GM18873 (cell line): ENCODE data around the gene CD82.
A peak's percentile ranks its signal among the peaks of the same experiment; 100 is the strongest.
"Not testable (repeated sequence)": the region's sequence is repeated elsewhere in the genome, so short reads cannot be mapped to it uniquely, and the experiment has no call there.

Source experiments
- ATAC-seq: cut with Tn5 transposase; IDR thresholded peaks from one replicate; pipeline ENCODE4 v1.9.1; 2021; ENCODE audit warnings: mild to moderate bottlenecking, moderate library complexity, moderate number of reproducible peaks; ENCODE audit not compliant: unreplicated experiment, low FRiP score

The CD82 gene

DNA sequence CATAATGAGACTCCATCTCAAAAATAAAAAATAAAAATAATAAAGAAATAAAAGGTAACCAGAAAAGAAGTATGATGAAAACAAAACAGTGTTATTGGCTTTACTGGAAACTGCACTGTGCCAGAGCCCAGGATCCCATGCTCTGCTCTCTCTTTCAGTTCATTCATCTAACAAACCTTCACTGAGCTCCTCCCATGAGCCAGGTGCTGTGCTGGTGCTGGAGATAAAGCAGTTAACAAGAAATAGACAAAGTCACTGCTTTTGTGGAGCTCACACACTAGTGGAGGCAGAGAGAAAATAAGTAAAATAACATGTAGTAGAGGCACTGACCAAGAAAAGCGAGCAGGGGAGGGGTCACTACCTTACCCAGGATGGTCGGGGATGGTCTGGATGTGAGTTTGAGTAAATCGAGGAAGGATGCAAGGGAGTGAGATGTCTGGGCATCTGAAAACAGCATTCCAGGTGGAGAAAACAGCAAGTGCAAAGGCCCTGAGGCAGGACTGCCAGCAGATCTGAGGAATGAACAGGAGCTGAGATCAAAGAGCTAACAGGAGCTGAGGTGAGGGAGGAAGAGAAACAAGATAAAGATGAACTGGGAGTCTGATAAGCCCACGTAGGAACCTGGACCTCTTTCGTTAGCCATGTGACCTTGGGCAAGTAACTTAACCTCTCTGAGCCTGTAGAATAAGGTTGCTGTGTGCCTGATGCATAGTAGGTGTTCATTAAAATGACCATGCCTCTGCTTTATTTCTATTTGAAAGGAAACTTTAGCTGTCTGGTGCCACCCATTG lies 31.3 kb upstream of the CD82 start:
- no peak for ATAC-seq

- ATAC-seq, result no peak
Measured at GRCh38 chr11:44535191-44535980, 30.1 kb upstream of the CD82 start.

- no peak for ATAC-seq
Measured at GRCh38 chr11:44536788-44537516, 28.5 kb upstream of the CD82 start.

DNA sequence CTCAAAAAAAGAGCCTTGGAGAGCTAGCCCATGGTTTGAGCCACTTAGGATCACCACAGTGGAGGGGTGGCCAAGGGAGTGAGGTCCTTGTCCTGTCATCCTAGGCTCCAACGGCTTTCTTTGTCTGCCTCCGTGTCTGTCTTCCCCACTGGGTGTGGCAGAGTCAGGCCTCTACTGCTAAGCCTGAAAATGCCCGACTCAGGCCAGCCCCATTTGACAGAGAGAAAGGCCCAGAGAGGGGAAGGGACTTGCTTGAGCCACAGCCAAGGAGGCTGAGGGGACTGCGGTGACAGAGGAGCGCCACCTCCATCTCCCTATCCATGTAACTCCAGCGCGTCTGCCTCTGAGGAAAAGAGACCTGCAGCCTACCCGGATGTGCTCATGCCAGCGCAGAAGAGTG lies 27.8 kb upstream of the CD82 start:
- ATAC-seq, result no peak

DNA sequence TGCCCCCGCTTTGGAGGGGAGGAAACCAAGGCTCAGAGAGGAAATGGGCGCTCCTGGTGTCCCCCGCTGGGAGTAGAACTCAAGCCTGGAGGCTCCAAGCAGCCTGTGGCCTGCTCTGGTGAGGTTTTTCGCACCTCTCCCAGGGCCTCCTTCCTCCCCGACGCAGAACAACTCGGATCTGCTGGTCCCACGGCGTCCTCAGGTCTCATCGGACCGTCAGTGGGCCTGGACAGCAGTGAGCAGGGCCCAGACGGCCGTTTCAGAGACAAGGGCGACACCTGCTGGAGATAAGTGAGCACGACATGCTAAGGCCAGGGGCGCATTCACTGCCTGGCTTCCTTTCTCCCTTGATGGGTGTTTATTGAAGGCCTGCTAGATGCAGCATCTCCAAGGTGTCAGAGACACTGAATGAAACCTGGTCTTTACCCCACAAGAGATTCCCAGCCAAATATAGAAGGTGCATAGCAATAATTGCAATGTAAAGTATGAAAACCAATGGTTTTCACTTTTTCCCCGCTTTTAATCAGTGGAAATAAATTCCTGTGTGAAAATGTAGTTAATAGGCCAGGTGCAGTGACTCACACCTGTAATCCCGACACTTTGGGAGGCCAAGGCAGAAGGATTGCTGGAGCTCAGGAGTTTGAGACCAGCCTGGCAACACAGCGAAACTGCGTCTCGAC lies 26.9 kb upstream of the CD82 start:
- peak; percentile 58 for ATAC-seq

GRCh38 chr11:44539971-44540370 lies 25.5 kb upstream of the CD82 start:
- ATAC-seq, result no peak

GRCh38 chr11:44540667-44541066 lies 24.8 kb upstream of the CD82 start:
- ATAC-seq, result no peak

GRCh38 chr11:44542372-44542771 lies 23.1 kb upstream of the CD82 start:
- no peak for ATAC-seq

GRCh38 chr11:44546984-44547383 lies 18.5 kb upstream of the CD82 start:
- ATAC-seq, result not testable (repeated sequence)

DNA sequence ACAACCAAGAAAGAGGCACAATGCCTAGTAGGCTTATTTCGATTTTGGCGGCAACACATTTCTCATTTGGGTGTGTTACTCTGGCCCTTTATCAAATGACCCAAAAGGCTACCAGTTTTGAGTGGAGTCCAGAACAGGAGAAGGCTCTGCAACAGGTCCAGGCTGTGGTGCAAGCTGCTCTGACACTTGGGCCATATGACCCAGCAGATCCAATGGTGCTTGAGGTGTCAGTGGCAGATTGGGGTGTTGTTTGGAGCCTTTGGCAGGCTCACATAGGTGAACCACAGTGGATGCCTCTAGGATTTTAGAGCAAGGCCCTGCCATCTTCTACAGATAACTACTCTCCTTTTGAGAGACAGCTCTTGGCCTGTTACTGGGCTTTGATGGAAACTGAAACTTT lies 17.9 kb upstream of the CD82 start:
- ATAC-seq, result not testable (repeated sequence)

DNA sequence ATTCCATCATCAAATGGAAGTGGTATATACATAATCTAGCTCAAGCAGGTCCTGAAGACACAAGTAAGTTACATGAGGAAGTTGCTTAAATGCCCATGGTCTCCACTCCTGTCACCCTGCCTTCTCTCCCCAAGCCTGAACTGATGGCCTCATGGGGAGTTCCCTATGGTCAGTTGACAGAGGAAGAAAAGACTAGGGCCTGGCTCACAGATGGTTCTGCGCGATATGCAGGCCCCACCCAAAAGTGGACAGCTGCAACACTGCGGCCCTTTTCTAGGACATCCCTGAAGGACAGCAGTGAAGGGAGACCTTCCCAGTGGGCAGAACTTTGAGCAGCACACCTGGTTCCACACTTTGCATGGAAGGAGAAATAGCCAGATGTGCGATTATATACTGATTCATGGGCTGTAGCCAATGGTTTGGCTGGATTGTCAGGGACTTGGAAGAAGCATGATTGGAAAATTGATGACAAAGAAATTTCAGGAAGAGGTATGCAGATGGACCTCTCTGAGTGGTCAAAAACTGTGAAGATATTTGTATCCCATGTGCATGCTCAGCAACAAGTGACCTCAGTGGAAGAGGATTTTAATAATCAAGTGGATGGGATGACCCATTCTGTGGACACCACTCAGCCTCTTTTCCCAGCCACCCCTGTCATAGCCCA lies 17.3 kb upstream of the CD82 start:
- ATAC-seq, result no peak

- ATAC-seq, result not testable (repeated sequence)
Measured at GRCh38 chr11:44548961-44549749, 16.3 kb upstream of the CD82 start.

- no peak for ATAC-seq
Measured at GRCh38 chr11:44550123-44550522, 15.3 kb upstream of the CD82 start.

DNA sequence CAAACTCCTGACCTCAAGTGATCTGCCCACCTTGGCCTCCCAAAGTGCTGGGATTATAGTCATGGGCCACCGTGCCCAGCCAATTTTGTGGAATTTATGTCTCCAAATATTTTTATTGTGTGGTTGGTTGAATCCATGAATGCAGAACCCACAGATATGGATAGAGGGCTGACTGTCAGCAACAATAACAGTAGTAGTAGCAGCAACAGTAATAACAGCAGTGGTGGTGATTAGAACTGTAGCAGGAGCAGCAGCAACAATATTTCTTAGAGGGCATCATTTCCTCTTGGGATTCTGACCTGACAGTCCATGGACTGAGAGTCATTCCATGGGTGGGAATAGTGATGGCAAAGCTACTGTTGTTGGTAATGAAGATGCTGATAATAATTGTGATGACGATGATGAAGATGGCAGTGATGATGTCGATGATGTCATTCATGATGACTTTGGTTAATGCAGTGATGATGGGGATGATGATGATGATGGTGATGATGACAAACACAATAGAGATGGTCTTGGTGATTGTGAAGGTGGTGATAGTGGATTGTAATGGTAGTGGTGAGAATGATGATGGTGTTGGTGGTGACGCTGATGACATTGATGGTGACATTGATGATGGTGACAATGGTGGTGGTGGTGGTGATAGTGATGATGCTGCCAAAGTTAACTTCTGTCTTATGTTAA lies 13.9 kb upstream of the CD82 start:
- no peak for ATAC-seq

DNA sequence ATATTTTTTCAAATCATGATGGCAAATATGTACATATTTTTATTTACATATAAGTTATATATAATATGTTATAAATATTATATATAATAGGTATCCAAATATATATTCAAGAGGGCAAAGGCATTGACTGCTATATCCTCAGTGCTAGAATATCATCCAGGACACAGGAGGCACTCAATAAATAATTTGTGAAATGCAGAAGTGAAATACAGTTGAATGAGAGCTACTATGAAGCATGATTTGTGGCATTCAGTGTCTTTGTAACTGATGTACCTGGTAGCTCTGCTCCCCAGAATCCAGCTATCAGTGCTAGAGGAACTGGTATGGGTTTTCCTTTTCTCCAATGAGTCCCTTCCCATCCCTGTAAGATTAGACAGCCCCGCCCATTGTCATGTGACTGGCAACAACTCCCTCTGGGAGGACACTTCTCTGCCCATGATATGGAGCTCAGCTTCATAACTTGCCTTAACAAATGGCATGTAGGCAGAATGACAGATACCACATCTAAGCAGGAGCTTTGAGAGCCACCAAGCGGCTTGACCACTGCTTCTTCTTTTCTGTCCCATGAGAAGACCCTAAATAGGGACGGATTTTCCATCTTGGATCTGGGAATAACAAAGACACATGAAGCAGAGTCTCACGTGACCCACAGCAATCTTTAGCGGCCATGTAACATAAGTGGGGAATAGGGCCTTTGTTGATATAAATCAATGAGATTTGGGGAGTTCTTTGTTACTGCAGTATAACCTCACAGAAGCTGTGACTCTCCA lies 10.2 kb upstream of the CD82 start:
- no peak for ATAC-seq

DNA sequence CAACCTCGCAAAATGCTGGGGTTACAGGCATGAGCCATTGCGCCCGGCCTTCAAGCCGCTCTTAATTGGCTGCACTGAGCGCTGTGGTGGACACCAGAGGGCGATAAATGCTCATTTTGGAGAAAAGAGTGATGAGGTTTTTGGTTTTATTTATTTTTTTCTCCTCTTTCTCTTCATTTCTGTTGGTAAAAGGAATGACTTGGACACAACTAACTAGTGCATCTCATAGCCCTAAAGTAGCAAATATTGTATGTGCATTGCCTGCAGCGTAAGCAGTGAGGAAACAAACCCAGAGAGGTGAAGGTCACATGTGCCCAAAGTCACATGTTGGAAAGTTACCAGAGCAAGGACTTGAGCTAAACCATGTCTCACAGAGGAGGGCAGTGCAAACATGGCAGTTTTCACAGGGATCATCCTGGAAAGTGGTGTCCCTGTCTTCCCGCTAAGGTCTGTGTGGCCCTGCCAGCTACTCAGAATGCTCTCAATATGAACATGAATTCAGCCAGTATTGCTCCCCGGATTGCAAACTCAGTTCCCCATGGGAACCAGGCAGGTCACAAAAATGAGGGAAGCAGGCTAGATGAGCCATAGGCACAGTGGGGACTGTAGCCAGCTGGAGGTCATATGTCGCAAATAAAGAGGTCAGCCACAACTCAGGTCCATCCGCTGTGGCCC lies 8.6 kb upstream of the CD82 start:
- ATAC-seq, result no peak

- no peak for ATAC-seq
Measured at GRCh38 chr11:44557464-44557863, 8.0 kb upstream of the CD82 start.
